K562 (cell line): Measurements from ENCODE around the gene TENM4. TPM values are rescaled to one million over a fixed set of nuclear protein-coding genes. Genes with fewer than 3 reads are reported as not detected.

Source experiments
- ATAC-seq: fragments of 200-7000 bp; cut with Tn5 transposase; 3 replicates; pipeline ENCODE4 v1.9.1; 2020; ENCODE audit warnings: moderate library complexity
- BruUV-seq: library from RNA; stranded (reverse); fragments of 400-500 nt; replicated peaks from 2 replicates; lab custom pipeline; 2021; lab: Mats Ljungman, UMichigan
- CTCF ChIA-PET: fragments of 300-600 bp; formaldehyde crosslinking; extraction: SDS; loops from one replicate; lab custom pipeline; 2021; ENCODE audit warnings: low intra/inter-chr PET ratio; lab: Yijun Ruan, JAX
- POLR2A ChIA-PET: fragments of 300-600, 350-650 bp; sonication (Branson Sonifier 250); formaldehyde crosslinking; extraction: SDS; loops from one replicate; lab custom pipeline; 2021; ENCODE audit warnings: antibody characterized with exemption, inconsistent platforms; lab: Yijun Ruan, JAX
- DNase-seq, 4 experiments: peaks; one replicate each; pipeline versions ENCODE4 v3.0.0 to v3.0.0-alpha.2; 2011 to 2018; ENCODE audit warnings: low spot score in 3 of 4, mixed read lengths in 3 of 4; ENCODE audit errors: extremely low read depth in 1 of 4
- FAIRE-seq: peaks from 2 replicates; lab custom pipeline; 2011; peaks lifted over from hg19 to GRCh38; lab: Jason Lieb, UNC
- H2AFZ ChIP-seq: 2 replicates; pipeline ENCODE4 v1.6.0; 2011; ENCODE audit warnings: low read depth, low read length, control low read depth, inconsistent platforms
- H3K27ac ChIP-seq: fragments of 200-600 bp; 3 replicates; pipeline ENCODE4 v1.8.0; 2011; ENCODE audit warnings: low read depth, mild to moderate bottlenecking, control low read depth, inconsistent platforms, low read length, moderate library complexity, mixed read lengths; ENCODE audit errors: extremely low read depth
- H3K27me3 ChIP-seq, 2 experiments: fragments of 300-600 bp in 1 of 2; 2 replicates in 1 of 2; 3 replicates in 1 of 2; pipeline versions ENCODE4 v1.6.0 to v1.8.0; 2011; ENCODE audit warnings: inconsistent platforms in 2 of 2, low read length in 2 of 2, mild to moderate bottlenecking in 1 of 2, mixed read lengths in 1 of 2, moderate library complexity in 1 of 2; ENCODE audit not compliant: control insufficient read depth in 2 of 2, insufficient read depth in 2 of 2
- H3K36me3 ChIP-seq: fragments of 300-600 bp; 3 replicates; pipeline ENCODE4 v1.8.0; 2011; ENCODE audit warnings: mild to moderate bottlenecking, low read length, inconsistent platforms; ENCODE audit not compliant: control insufficient read depth, insufficient read depth
- H3K4me1 ChIP-seq, 2 experiments: fragments of 200-600 bp in 1 of 2; replicated peaks in 1 of 2; 2 replicates in 1 of 2; 3 replicates in 1 of 2; pipeline versions ENCODE4 v1.5.1 to v1.8.0; 2011; ENCODE audit warnings: inconsistent platforms in 2 of 2, low read length in 2 of 2, mild to moderate bottlenecking in 1 of 2, mixed read lengths in 1 of 2, moderate library complexity in 1 of 2; ENCODE audit not compliant: control insufficient read depth in 2 of 2, insufficient read depth in 2 of 2
- H3K4me2 ChIP-seq: 2 replicates; pipeline ENCODE4 v1.6.1; 2011; ENCODE audit warnings: low read length, control low read depth, inconsistent platforms, mixed read lengths; ENCODE audit not compliant: insufficient read depth
- H3K4me3 ChIP-seq: fragments of 200-600 bp; sonication (generic), shearing (Covaris generic); 2 replicates; pipeline ENCODE4 v1.5.1; 2016; ENCODE audit warnings: control low read depth, inconsistent platforms
- H3K79me2 ChIP-seq: fragments of 200-600 bp; 3 replicates; pipeline ENCODE4 v1.8.0; 2011; ENCODE audit warnings: low read length, inconsistent platforms; ENCODE audit not compliant: control insufficient read depth, insufficient read depth
- H3K9ac ChIP-seq, 2 experiments: 2 replicates each; pipeline versions ENCODE4 v1.6.0 to v1.6.1; 2011; ENCODE audit warnings: low read depth in 2 of 2, low read length in 2 of 2, control low read depth in 1 of 2, inconsistent platforms in 1 of 2, mild to moderate bottlenecking in 1 of 2, mixed read lengths in 1 of 2; ENCODE audit not compliant: insufficient read depth in 1 of 2
- H3K9me1 ChIP-seq: one replicate; pipeline ENCODE4 v1.6.0; 2011; ENCODE audit warnings: inconsistent platforms, mild to moderate bottlenecking, low read length, moderate library complexity; ENCODE audit not compliant: control insufficient read depth, insufficient read depth
- H3K9me3 ChIP-seq: replicated peaks from 2 replicates; pipeline ENCODE4 v1.5.1; 2011; ENCODE audit warnings: low read depth, low read length, inconsistent platforms; ENCODE audit not compliant: control insufficient read depth, insufficient read depth
- H4K20me1 ChIP-seq: replicated peaks from 2 replicates; pipeline ENCODE4 v1.6.1; 2011; ENCODE audit warnings: low read length, inconsistent platforms, mixed read lengths; ENCODE audit not compliant: control insufficient read depth, insufficient read depth
- ELF4 ChIP-seq: fragments of 450-650 bp; formaldehyde crosslinking; IDR thresholded peaks from 2 replicates; pipeline ENCODE4 v1.4.0; 2022; ENCODE audit warnings: missing genetic modification characterization
- KLF1 ChIP-seq: fragments of 450-650 bp; IDR thresholded peaks from 2 replicates; pipeline ENCODE4 v1.6.1; 2016; ENCODE audit warnings: missing genetic modification characterization, missing compliant biosample characterization
- SP2 ChIP-seq: IDR thresholded peaks from 2 replicates; pipeline ENCODE4 v1.6.1; 2011; ENCODE audit warnings: mild to moderate bottlenecking, low read depth, low read length, moderate library complexity; ENCODE audit not compliant: poor library complexity, severe bottlenecking; ENCODE audit errors: extremely low read depth
- WGBS: fragments of 100-300 bp; shearing (Covaris generic); methylation state at CpG from one replicate; pipeline ENCODE4 v1.1.6; 2016; ENCODE audit warnings: low coverage, mixed read lengths; ENCODE audit not compliant: insufficient coverage; ENCODE audit errors: missing lambda C conversion rate; 5-methylcytosine and 5-hydroxymethylcytosine counted together
- in situ Hi-C: fragments of 300-500 bp; cut with MboI; formaldehyde crosslinking; loops from 4 replicates; pipeline ENCODE4 v1.15.0; 2018; ENCODE audit warnings: inconsistent platforms, mixed read lengths
- intact Hi-C: fragments of 100-400 bp; cut with micrococcal nuclease; formaldehyde crosslinking; loops from 2 replicates; pipeline ENCODE4 v1.14.2; 2022
- polyA plus RNA-seq, 8 experiments: library from polyadenylated mRNA; depleted of rRNA in 4 of 8; stranded (reverse) in 5 of 8; unstranded in 3 of 8; fragments of >200 nt; fragmentation: Nextera tagmentation in 2 of 8; fragmentation: Illumina TruSeq in 1 of 8; extraction: Ambion mirVana in 2 of 8; extraction: Trizol in 1 of 8; gene quantifications; 2 replicates each; pipeline versions ENCODE4 v1.2.1 to v1.2.3, GENCODE V29; 2011 to 2014; ENCODE audit warnings: inconsistent platforms in 1 of 8, missing spikeins in 1 of 8
- total RNA-seq, 7 experiments: library from RNA; depleted of rRNA in 6 of 7; stranded (reverse); fragments of >200 nt in 6 of 7; fragmentation: Illumina TruSeq in 2 of 7; extraction: Trizol in 2 of 7; gene quantifications; 2 replicates each; pipeline versions ENCODE4 v1.2.1 to v1.2.3, GENCODE V29; 2011 to 2021; ENCODE audit warnings: low replicate concordance in 1 of 7
- TF ChIP-seq, protein P1 (sequence below): fragments of 150-350 bp; conservative IDR thresholded peaks from 2 replicates; pipeline ENCODE4 v1.6.1; 2014; ENCODE audit warnings: low read length
- TF ChIP-seq, protein P2 (sequence below): fragments of 450-650 bp; IDR thresholded peaks from 2 replicates; pipeline ENCODE4 v1.6.1; 2016; ENCODE audit warnings: borderline replicate concordance

Gene TENM4
- total and polyA plus RNA-seq, 9 of the 15 experiments (the other 6 are each of a cell fraction or from before 2014, with no cell fraction given), result 0.16 TPM; not detected in 8

DNA sequence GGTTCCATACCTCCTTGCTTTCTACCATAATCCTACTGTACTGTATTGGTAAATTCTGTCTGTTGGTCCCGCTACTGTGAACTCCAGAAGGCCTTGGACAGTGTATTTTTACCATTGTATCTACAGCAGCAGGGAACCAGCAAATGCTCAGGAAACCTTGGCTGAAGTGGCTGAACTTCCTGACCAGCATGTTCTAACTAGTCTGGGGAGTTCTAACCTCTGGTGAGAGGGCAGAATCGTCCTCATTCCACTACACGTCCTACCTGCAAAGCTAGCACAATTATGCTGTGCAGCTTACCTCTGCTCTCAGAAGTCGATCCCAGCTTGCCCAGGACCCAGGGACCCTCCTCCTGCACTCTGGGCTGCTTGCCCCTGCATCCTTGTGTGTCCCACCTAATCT, 283.1 kb downstream of the TENM4 start (continued):
- TF ChIP-seq, protein P1, sequence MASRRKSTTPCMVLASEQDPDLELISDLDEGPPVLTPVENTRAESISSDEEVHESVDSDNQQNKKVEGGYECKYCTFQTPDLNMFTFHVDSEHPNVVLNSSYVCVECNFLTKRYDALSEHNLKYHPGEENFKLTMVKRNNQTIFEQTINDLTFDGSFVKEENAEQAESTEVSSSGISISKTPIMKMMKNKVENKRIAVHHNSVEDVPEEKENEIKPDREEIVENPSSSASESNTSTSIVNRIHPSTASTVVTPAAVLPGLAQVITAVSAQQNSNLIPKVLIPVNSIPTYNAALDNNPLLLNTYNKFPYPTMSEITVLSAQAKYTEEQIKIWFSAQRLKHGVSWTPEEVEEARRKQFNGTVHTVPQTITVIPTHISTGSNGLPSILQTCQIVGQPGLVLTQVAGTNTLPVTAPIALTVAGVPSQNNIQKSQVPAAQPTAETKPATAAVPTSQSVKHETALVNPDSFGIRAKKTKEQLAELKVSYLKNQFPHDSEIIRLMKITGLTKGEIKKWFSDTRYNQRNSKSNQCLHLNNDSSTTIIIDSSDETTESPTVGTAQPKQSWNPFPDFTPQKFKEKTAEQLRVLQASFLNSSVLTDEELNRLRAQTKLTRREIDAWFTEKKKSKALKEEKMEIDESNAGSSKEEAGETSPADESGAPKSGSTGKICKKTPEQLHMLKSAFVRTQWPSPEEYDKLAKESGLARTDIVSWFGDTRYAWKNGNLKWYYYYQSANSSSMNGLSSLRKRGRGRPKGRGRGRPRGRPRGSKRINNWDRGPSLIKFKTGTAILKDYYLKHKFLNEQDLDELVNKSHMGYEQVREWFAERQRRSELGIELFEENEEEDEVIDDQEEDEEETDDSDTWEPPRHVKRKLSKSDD, result no peak
- TF ChIP-seq, protein P2, sequence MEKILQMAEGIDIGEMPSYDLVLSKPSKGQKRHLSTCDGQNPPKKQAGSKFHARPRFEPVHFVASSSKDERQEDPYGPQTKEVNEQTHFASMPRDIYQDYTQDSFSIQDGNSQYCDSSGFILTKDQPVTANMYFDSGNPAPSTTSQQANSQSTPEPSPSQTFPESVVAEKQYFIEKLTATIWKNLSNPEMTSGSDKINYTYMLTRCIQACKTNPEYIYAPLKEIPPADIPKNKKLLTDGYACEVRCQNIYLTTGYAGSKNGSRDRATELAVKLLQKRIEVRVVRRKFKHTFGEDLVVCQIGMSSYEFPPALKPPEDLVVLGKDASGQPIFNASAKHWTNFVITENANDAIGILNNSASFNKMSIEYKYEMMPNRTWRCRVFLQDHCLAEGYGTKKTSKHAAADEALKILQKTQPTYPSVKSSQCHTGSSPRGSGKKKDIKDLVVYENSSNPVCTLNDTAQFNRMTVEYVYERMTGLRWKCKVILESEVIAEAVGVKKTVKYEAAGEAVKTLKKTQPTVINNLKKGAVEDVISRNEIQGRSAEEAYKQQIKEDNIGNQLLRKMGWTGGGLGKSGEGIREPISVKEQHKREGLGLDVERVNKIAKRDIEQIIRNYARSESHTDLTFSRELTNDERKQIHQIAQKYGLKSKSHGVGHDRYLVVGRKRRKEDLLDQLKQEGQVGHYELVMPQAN, result no peak
- TF ChIP-seq SP2, result no peak

DNA sequence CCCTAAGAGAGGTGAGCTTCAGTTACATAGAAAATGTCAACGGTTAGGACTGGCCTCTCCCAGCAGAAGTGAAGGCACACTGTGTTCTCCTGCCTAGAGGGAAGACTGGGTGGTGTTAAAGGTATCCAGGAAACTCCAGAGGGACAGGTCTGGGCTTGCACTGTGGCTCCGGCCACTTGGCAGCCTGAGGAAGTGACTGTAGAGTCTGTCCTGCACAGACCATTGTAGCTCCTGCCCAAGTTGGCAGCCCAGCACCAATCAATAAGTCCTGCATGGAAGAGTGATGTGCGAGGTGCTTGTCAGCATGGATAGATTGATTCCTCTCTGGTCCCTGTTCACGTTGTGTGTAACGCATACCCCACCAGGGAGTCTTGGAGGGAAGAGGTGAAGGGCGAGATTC, 284.8 kb downstream of the TENM4 start:
- Histone ChIP-seq H3K4me2 (no peak overlapping the region), H4K20me1 (no peaks in the 10 kb centered on the region), H3K9me1 (no peaks in the 10 kb centered on the region), H3K9me3 (no peaks in the 10 kb centered on the region), H3K27me3 (no peaks in the 10 kb centered on the region), H3K36me3 (no peaks in the 10 kb centered on the region), H2AFZ (no peak overlapping the region), H3K4me3 (no peak overlapping the region), H3K9ac (no peak overlapping the region), H3K27ac (no peak overlapping the region), H3K4me1 (no peaks in the 10 kb centered on the region), H3K79me2 (no peaks in the 10 kb centered on the region)
- no TSS peak for BruUV-seq
- TF ChIP-seq KLF1 (no peak), ELF4 (CRISPR knock-in tag) (no peak)
- in situ Hi-C loops, result no loop called here
- ATAC-seq, result no peak
- intact Hi-C loops, result no loop called here
- ChIA-PET CTCF (no interaction called here), POLR2A (no interaction called here)
- 0% methylated on average over 6 of the region's 6 CpGs for WGBS
- no peak for FAIRE-seq
- no peak for DNase-seq
